CD4-positive, alpha-beta T cell treated with Interleukin-6 at 100 ng/mL for 8 hours (primary cell): Measurements from ENCODE around the gene SH3GL1.

Experiments
- DNase-seq: peaks from one replicate; pipeline ENCODE4 v3.0.0-alpha.2; 2020; ENCODE audit warnings: mixed read lengths, low spot score

The SH3GL1 gene

DNA sequence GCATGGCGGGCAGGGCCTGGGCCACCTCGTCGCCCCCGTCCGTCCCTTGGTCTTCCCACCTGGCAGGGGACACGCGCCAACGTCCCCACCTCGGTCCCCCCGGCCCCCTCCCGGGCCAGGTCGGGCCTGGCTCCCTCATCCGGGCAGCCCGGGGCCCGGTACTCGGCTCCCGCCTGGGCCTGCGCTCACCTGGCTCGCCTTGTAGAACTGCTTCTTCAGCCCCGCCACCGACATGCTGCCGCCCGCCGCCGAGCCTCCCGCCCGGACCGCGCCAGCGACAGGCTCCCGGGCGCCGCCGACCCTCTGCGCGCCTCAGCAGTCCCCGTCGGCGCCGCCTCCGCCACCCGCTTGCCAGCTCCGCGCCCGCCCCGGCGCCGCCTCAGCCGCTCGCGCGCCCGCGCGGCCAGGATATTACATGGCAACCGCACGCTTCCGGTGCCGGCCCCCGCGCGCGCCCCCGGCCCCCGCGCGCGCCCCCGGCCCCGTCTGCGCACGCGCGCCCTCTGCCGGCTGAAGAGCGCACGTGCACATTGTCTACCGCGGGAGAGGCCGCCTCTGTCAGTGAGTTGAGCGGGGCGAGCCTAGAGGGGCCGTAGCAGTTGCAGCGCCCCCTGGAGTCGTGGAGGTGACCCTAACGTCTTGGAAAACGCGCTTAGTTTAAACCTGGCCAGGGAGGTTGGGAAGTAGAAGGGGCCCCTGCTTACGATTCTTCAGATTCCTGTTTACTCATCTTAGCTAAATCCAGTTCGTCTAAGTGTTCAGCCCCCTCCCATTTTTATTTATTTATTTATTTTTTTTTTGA lies at the start of gene SH3GL1:
Gene SH3GL1, minus strand, starts transcription at position 413 of the 802 bp plus-strand sequence. Its CDS starts 179 bp downstream, at position 234.
- peak; percentile 88 for DNase-seq

DNA sequence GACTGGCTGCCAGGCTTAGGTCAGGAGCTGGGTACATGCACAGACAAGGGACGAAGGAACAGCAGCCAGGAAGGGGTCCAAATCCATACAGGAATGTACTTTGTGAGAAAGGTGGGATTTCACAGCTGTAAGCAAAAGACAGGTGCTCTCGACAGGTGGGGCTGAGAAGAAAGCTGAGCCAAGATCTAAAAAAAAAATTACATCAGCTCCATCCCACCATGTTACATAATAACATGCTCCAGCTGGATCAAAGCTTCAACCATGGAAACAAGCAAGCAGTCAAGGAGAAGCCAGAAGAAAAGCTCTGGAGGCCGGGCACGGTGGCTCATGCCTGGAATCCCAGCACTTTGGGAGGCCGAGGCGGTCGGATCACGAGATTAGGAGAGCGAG lies 49.3 kb upstream of the SH3GL1 start:
- DNase-seq = no peak

- no peak for DNase-seq
These were observed 48.8 kb upstream of the SH3GL1 start for GRCh38 chr19:4449022-4449638.

GRCh38 chr19:4448147-4448985 lies 48.0 kb upstream of the SH3GL1 start:
- DNase-seq = no peak

DNA sequence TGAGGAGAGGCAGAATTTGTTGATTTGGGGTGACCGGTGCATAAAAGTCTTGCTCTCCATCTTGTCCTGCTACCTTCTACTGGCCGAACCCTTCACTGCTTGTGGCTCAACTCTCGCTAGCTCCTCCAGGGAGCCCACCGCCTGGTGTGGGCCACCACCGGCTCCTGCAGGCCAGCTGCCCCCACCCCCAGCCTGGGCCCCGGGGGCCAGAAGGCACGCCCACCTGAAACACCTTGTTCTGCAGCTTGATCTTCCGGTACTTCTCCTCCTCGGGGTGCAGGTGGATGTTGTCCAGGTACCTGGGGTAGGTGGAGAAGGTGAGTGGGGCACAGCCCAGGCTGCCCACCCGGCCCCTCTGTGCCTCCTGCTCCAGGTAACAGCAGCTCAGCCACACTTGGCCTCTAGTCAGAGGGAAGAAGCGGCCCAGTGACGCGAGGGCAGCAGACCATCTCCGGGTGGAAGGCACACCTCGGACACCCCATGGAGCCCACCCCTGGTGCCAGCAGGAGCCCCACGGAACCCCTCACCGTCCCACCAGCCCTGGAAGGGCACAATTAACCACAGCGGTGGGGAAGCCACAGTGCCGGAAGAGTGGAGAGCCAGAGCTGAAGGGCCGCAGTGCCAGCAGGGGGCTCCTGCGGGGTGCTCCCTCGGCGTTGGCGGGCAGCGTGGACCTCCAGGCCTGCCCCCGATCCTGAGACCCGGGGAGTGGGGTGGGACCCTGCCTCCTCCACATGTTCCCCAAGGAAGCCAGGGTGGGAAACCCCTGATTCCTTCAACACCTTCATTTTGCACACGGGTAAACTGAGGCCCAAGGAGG lies 47.2 kb upstream of the SH3GL1 start:
- no peak for DNase-seq

DNA sequence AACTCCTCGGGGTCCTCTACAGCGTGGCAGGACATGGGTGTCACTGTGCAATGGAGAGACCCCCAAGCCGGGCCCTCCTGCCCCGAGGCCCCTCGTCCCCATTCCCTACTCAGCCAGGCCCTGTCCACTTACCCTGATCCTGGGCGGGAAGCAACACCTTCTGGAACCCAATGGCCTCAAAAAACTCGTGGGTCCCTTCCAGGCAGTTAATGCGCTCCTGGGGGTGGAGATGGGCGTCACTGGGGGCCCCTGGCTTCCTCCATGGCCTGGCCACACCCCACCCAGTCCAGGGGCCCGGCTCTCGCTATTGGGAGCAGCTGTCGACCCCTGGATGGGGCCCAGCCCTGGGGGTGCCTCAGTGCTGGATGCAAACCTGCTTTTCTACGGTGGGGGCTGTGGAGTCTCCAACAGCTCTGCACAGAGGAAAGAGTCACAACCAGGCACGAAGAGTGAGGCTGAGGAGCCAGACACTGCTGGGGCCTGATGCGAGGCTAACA lies 46.4 kb upstream of the SH3GL1 start:
- DNase-seq = no peak

DNA sequence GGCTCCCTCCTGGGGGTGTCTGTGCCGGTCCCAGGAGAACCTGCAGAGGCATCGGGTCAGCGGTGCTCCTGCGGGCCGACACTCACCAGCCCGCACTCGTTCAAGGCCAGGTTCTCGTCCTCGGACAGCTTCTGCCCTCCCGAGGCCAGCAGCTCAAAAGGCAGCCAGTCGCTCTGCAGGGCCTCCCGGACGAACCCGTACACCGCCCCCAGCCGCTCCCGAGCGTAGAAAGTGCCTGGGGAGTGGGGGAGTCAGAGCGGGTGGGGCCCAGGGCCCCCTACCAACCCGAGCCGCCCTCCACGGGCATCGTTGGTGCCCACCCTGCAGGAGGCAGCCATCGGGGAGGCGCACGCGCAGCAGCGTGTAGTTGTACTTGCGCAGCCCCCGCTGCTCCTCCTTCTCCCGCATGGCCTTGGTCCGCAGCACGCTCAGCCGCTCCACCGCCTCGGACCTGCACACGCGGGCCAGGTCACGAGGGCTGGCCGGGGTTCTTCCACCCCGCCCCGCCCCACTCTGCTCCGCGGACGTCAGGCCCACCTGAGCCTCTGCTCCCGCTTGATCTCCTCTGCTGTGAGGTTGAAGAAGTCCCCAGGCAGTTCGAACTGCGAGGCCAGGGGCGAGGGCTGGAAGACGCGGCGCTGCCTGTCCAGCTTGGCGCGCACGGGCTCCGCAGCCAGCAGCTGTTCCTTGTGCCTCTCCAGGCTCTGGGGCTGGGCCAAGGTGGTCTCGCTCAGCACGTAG lies 45.8 kb upstream of the SH3GL1 start:
- DNase-seq = no peak

DNA sequence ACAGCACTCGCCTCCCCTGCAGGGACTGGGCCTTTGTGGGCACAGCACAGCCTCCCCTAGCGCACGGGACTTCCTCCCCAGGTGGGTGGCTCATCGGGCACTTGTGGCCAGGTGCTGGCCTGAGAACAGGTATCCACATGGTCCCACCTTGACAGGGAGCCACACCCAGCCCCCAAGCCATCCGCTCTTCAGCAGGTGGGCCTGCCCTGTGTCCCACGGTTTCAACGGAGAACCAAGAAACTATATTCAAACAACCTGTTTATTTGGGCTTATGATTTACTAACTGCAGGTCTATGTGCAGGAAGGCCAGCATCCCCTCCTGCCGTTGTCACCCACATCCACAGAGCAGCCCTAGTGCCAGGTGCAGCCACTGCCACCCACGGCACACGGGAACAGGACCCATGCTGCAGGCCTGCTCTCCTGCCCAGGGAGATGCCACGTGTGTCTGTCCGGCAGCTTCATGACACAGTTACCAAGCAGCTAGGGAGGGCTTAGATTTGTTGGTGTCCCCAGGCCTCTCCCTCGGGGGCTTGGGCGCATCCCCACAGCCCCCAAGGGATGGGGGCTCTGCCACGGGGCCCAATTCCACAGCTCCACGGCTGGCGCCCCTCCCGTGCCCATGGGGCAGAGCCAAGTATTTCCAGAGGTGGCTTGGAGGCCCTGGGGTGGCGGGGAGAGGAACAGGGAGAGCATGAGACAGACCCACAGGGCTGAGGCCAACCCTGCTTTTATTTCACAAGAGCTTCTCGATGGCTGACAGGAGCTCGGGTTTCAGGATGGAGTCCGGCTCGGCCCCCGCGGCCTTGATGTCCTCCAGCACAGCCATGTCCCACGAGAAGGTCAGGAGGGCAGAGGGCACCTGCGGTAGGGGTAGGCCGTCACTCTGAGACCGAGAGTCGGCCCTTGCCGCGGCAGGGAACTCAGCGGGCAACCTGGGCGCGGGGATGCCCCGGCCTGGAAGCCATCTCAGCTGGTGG lies 44.7 kb upstream of the SH3GL1 start:
- DNase-seq = no peak

- no peak for DNase-seq
These were observed 43.8 kb upstream of the SH3GL1 start for GRCh38 chr19:4443966-4444764.

DNA sequence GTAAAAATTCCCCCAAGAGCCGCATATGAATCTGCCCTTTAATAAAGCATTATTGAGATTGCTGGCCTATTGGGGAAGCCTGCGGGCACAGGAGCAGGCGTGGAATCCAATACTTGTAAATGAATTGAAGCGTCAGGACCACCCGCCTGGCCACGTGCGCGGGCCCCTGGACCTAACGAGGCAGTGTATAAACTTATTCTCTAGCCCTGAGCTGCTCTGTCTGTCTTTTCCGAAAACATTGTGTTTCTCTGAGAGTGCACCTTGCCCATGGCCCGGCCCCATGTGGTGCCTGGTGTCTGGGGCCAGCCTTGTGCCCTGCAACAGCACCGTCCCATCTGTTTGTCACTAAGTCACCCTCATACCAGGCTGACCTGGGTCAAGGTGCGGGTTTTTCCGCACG lies 42.8 kb upstream of the SH3GL1 start:
- DNase-seq = no peak

DNA sequence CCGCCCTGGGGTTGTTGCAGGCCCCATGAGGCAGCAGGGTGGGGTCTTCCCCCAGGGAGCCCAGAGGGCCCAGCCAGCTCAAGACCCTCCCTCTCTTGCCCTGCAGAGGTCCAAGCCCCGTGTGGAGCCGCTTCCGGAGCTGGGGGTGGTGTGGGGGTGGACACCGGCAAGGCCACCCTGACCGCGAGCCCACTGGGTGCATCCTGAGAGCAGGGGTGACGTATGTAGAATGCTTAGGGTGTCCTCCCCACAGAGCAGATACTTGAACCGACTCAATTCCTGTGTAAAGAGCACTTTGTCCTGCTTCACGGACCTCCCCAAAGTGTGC lies 42.4 kb upstream of the SH3GL1 start:
- DNase-seq = no peak

DNA sequence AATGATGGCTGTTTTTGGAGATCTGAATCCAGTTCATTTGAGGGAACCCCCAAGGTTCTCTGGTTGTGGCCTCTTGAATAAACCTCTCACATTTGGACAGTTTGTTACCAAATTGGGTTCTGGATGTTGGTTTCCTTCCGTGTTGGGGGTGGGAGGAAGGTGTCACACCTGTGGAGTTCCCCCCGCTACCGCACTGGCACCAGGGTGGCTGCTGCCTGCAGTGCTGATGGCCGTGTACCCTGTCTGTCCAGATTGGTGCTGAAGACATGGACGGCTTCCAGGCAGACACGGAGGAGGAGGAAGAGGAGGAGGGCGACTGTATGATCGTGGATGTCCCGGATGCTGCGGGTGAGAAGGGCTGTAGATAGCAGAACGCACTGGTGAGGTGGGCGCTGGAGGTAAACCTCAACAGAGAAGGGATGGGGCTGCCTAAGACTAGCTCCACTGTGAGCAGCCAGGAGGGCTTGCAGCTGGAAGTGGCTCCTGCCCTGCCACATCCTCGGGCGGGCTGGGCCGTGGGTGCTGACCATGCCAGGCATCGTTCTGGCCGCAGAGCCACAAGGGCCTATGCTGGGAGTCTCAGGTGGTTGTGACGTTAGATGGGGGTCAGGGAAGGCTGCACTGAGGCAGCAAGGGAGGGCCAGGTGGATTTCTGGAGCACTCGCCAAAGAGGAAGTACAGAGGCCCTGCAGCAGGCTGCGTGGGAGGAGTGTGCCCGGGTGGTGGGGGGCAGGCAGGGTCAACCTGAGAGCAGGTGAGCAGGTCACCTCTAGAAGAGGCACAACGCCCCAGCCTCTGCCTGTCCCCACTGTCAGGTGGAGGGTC lies 41.9 kb upstream of the SH3GL1 start:
- no peak for DNase-seq

- no peak for DNase-seq
These were observed 38.9 kb upstream of the SH3GL1 start for GRCh38 chr19:4439243-4439642.

DNA sequence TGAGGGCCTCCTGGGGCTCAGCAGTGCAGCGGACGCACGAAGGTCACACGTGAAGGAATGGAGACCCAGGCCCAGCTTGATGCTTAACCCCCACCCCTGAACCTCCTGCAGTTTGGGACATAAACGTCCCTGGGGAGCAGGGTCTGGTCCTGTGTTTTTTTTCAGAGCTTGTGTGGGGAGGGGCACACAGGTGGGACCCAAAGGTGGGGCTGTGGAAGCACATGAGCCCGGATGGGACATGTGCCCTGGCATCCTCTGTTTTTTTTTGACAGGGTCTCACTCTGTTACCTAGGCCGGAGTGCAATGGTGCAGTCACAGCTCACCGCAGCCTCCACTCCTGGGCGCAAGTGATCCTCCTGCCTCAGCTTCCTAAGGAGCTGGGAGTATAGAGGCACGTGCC lies 36.8 kb upstream of the SH3GL1 start:
- DNase-seq = no peak

GRCh38 chr19:4436231-4436630 lies 35.9 kb upstream of the SH3GL1 start:
- DNase-seq = no peak

DNA sequence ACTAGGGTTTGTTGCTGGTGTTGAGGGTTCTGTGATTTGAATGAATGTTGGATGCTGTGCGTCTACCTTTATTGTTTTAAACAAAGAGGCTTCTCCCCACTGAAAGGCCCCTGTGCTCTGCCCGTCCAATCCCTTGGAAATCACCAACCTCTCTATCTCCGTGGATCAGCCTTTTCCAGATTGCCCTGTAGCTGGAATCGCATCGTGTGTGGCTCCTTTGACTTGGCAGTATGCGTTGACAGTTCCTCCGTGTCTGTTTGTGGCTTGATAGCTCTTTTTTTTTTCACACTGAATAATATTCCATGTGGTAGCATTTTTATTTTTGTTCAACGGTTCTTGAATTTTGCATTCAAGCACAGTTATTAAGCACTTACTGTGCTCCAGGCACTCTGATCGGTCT lies 34.0 kb upstream of the SH3GL1 start:
- DNase-seq = no peak

DNA sequence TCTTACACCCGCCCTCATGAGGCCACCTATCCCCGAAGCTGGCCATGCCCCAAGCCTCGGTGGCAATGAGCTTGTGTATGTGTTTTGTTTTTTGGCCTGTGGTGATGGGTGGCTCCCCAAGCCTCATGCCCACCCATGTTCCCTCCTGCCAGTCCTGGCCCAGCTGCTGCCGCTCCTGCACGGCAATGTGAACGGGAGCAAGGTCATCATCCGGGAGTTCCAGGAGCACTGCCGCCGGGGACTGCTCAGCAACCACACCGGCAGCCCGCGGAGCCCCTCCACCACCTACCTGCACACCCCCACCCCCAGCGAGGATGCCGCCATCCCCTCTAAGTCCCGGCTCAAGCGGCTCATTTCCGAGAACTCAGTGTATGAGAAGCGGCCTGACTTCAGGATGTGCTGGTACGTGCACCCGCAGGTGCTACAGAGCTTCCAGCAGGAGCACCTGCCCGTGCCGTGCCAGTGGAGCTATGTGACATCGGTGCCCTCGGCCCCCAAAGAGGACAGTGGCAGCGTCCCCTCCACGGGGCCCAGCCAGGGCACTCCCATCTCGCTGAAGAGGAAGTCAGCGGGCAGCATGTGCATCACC lies 32.7 kb upstream of the SH3GL1 start:
- no peak for DNase-seq
